Left ventricle myocardium inferior (tissue), 1 donor: ENCODE measurements around the gene KDM2B. TPM values are rescaled to one million over a fixed set of nuclear protein-coding genes. Genes with fewer than 3 reads are reported as not detected.

Source experiments
- DNase-seq: peaks from one replicate; pipeline ENCODE4 v3.0.0-alpha.2; 2020
- H3K27ac ChIP-seq: fragments of 200-600 bp; replicated peaks from 2 replicates; pipeline ENCODE4 v1.8.0; 2021
- H3K27me3 ChIP-seq: fragments of 200-600 bp; 2 replicates; pipeline ENCODE4 v1.8.0; 2021; ENCODE audit warnings: low read depth
- H3K36me3 ChIP-seq: fragments of 200-600 bp; 2 replicates; pipeline ENCODE4 v1.8.0; 2021
- H3K4me1 ChIP-seq: fragments of 200-600 bp; 2 replicates; pipeline ENCODE4 v1.8.0; 2021
- H3K4me3 ChIP-seq: fragments of 200-600 bp; 2 replicates; pipeline ENCODE4 v1.8.0; 2021; ENCODE audit warnings: mild to moderate bottlenecking, moderate library complexity
- H3K9me3 ChIP-seq: fragments of 200-600 bp; replicated peaks from 2 replicates; pipeline ENCODE4 v1.8.0; 2021
- intact Hi-C: fragments of 100-400 bp; cut with micrococcal nuclease; formaldehyde crosslinking; loops from one replicate; pipeline ENCODE4 v1.11.0; 2022
- total RNA-seq: library from RNA; stranded (reverse); fragmentation: NEBNext Ultra II Directional; extraction: Animal tissue kit (Norgen Biotek cat#: 25700); gene quantifications from one replicate; pipeline ENCODE4 v1.2.1, GENCODE V29; 2021
- TF ChIP-seq, protein P1 (sequence below): fragments of 200-600 bp; IDR thresholded peaks from 2 replicates; pipeline ENCODE4 v1.8.0; 2021; ENCODE audit warnings: antibody characterized with exemption, mild to moderate bottlenecking, borderline replicate concordance
- donor health status: DM: no; HTN: yes; CAD: no; lungs with severe emphysema.

The KDM2B gene
- total RNA-seq, 1 donor from 2014 or later = 13.0 TPM

DNA sequence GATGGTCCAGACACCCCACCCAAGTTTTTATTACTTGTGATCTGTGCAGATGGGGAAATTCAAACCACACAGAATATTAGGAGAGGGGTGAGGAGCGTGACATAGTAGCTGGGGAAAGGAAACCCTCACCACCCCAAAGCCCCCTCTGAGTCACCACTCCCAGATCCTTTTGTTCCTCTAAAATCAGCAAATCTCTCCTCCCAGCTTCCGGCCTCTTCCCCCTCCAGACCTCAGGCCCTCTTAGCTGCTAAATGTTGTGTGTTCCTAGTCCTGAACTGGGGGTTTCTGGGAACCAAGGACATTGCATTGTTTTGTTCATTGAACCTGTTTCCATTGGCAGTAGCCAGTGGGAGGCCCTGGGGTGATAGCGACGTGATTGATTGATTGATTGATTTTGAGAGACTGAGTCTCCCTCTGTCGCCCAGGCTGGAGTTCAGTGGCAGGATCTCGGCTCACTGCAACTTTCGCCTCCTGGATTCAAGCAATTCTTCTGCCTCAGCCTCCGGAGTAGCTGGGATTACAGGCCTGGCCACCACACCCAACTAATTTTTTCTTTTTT lies 39.6 kb upstream of the KDM2B start:
- Histone ChIP-seq H3K27ac (no peak overlapping the region), H3K4me1 (peaks cover 6% of the 10 kb centered on the region), H3K36me3 (no peaks in the 10 kb centered on the region), H3K9me3 (no peaks in the 10 kb centered on the region), H3K27me3 (no peaks in the 10 kb centered on the region), H3K4me3 (no peak overlapping the region)
- TF ChIP-seq, protein P1, sequence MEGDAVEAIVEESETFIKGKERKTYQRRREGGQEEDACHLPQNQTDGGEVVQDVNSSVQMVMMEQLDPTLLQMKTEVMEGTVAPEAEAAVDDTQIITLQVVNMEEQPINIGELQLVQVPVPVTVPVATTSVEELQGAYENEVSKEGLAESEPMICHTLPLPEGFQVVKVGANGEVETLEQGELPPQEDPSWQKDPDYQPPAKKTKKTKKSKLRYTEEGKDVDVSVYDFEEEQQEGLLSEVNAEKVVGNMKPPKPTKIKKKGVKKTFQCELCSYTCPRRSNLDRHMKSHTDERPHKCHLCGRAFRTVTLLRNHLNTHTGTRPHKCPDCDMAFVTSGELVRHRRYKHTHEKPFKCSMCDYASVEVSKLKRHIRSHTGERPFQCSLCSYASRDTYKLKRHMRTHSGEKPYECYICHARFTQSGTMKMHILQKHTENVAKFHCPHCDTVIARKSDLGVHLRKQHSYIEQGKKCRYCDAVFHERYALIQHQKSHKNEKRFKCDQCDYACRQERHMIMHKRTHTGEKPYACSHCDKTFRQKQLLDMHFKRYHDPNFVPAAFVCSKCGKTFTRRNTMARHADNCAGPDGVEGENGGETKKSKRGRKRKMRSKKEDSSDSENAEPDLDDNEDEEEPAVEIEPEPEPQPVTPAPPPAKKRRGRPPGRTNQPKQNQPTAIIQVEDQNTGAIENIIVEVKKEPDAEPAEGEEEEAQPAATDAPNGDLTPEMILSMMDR = no peak
- no peak for DNase-seq
- intact Hi-C loops = loop anchor here (5.0 kb wide), 1 partner anchor 68 kb away; no protein-coding TSS in a partner anchor

DNA sequence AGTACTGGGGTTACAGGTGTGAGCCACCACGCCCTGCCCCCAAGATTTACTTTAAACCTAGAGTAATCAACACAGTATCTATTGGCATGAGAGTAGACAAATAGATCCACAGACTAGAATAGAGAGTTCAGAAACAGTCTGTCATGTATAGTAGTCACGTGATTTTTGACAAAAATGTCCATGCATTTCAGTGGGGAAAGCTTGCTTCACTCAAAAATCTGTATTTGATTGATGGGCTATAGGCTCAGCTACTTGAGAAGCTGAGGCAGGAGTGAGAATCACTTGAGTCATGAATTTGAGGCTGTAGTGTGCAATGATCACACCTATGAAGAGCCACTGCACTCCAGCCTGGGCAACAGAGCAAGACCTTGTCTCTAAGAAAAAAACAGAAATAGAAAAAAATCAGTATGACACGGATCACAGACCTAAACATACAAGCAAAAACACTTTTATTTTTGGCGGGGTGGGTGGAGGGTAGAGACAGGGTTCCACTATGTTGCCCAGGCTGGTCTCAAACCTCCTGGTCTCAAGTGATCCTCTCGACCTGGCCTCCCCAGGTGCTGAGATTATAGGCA lies 37.9 kb upstream of the KDM2B start:
- intact Hi-C loops = no loop called here
- Histone ChIP-seq H3K27ac (no peak overlapping the region), H3K4me1 (no peaks in the 10 kb centered on the region), H3K9me3 (no peaks in the 10 kb centered on the region), H3K27me3 (no peaks in the 10 kb centered on the region), H3K4me3 (no peak overlapping the region), H3K36me3 (no peaks in the 10 kb centered on the region)
- DNase-seq = no peak
- TF ChIP-seq, protein P1 = no peak

DNA sequence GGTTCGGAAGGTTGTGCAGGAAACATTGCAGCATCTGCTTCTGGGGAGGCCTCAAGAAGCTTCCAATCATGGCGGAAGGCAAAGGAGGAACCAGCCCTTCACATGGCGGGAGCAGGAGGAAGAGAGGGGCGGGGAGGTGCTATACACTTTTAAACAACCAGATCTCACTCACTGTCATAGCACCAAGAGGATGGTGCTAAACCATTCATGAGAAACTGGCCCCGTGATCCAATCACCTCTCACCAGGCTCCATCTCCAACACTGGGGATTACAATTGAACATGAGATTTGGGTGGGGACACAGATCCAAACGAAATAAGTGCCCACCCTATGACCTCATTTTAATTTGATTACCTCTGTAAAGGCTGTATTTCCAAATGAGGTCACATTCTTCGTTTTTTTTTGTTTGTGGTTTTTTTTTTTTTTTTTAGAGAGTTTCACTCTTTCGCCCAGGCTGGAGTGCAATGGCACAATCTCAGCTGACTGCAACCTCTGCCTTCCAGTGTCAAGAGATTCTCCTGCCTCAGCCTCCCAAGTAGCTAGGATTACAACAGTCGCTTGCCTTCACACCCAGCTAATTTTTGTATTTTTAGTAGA lies 34.1 kb upstream of the KDM2B start:
- no peak overlapping the region for H3K27ac ChIP-seq
- H3K4me3 ChIP-seq = no peak overlapping the region
- no peaks in the 10 kb centered on the region for H3K27me3 ChIP-seq
- no peaks in the 10 kb centered on the region for H3K9me3 ChIP-seq
- peaks cover 12% of the 10 kb centered on the region for H3K4me1 ChIP-seq
- intact Hi-C loops = no loop called here
- DNase-seq = no peak
- TF ChIP-seq, protein P1 = no peak
- H3K36me3 ChIP-seq = no peaks in the 10 kb centered on the region

DNA sequence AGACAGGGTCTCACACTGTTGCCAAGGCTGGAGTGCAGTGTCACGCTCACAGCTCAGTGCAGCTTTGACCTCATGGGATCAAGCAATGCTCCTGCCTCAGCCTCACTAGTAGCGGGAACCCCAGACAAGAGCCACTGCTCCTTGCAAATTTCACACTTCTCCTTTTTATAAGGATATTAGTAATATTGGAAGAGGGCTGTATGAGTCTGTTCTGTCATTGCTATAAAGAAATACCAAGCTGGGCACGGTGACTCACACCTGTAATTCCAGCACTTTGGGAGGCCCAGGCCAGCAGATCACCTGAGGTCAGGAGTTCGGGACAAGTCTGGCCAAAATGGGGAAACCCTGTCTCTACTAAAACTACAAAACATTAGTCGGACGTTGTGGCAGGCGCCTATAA lies 32.6 kb upstream of the KDM2B start:
- no peak overlapping the region for H3K27ac ChIP-seq
- intact Hi-C loops = no loop called here
- no peaks in the 10 kb centered on the region for H3K9me3 ChIP-seq
- TF ChIP-seq, protein P1 = no peak
- H3K36me3 ChIP-seq = no peaks in the 10 kb centered on the region
- no peak for DNase-seq
- H3K4me3 ChIP-seq = no peak overlapping the region
- peaks cover 12% of the 10 kb centered on the region for H3K4me1 ChIP-seq
- no peaks in the 10 kb centered on the region for H3K27me3 ChIP-seq

DNA sequence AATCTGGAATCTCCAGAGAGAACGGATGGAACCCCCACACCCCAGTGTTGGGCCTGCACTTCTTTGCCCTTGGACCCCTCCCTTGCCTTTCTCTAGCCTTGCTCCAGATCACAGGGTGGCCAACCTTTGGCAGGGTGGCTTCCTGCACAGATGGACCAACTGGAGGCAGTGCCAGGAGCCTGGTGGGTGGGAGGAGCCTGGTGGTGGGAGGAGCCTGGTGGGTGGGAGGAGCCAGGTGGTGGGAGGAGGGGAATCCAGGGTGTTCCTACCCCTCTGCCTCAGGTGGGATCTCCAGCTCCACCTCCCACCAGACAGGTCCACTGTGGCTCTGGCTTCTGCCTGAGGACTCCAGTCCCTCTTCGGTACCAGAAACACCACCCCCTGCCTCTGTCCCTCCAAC lies 30.5 kb upstream of the KDM2B start:
- Histone ChIP-seq H3K27ac (no peak overlapping the region), H3K4me3 (no peak overlapping the region), H3K36me3 (no peaks in the 10 kb centered on the region), H3K27me3 (no peaks in the 10 kb centered on the region), H3K9me3 (no peaks in the 10 kb centered on the region), H3K4me1 (peaks cover 12% of the 10 kb centered on the region)
- DNase-seq = no peak
- TF ChIP-seq, protein P1 = no peak
- intact Hi-C loops = no loop called here
